T47D (cell line): Measurements from ENCODE around the gene ACOT11.

Experiments
- DNase-seq, 2 experiments: peaks; one replicate each; pipeline versions ENCODE4 v3.0.0 to v3.0.0-alpha.2; 2011 to 2012; ENCODE audit warnings: low read depth in 1 of 2, low spot score in 1 of 2
- JUND ChIP-seq: IDR thresholded peaks from 2 replicates; pipeline ENCODE4 v1.6.1; 2012; ENCODE audit warnings: low read depth
- in situ Hi-C: cut with HindIII; loops from 2 replicates; pipeline ENCODE4 v1.10.0; 2016; ENCODE audit warnings: low sequenced_read_pairs, low pct_unique_long_range_greater_than_20kb

ACOT11 gene

GRCh38 chr1:54588377-54588776 is 40.3 kb downstream of the ACOT11 start:
- in situ Hi-C loops, result no loop called here
- no peak for DNase-seq
- TF ChIP-seq JUND, result no peak

- in situ Hi-C loops, result no loop called here
- TF ChIP-seq JUND, result no peak
- no peak for DNase-seq
These were observed 43.2 kb downstream of the ACOT11 start for GRCh38 chr1:54591127-54591756.

GRCh38 chr1:54593571-54594160 is 45.6 kb downstream of the ACOT11 start:
- in situ Hi-C loops, result no loop called here
- no peak for DNase-seq
- TF ChIP-seq JUND, result no peak

GRCh38 chr1:54594463-54594862 is 46.4 kb downstream of the ACOT11 start:
- in situ Hi-C loops, result no loop called here
- TF ChIP-seq JUND, result no peak
- DNase-seq, result no peak

- in situ Hi-C loops, result no loop called here
These were observed 48.0 kb downstream of the ACOT11 start for GRCh38 chr1:54595956-54596498.

GRCh38 chr1:54596756-54597155 is 48.7 kb downstream of the ACOT11 start:
- no peak for DNase-seq
- no peak for TF ChIP-seq JUND
- in situ Hi-C loops, result no loop called here

More at GRCh38 chr1:54595956-54596498, 48.0 kb downstream of the ACOT11 start:
- no peak for TF ChIP-seq JUND
- no peak for DNase-seq

- DNase-seq, result no peak
- in situ Hi-C loops, result no loop called here
- TF ChIP-seq JUND, result no peak
These were observed 49.5 kb downstream of the ACOT11 start for GRCh38 chr1:54597455-54598030.

- in situ Hi-C loops, result no loop called here
- DNase-seq, result no peak
- no peak for TF ChIP-seq JUND
These were observed 51.3 kb downstream of the ACOT11 start for GRCh38 chr1:54599211-54599823.

GRCh38 chr1:54600947-54601721 is 53.1 kb downstream of the ACOT11 start:
- in situ Hi-C loops, result no loop called here
- no peak for DNase-seq
- TF ChIP-seq JUND, result no peak

- no peak for TF ChIP-seq JUND
- DNase-seq, result no peak
- in situ Hi-C loops, result no loop called here
These were observed 53.7 kb downstream of the ACOT11 start for GRCh38 chr1:54601730-54602129.

- TF ChIP-seq JUND, result no peak
- DNase-seq, result no peak
- in situ Hi-C loops, result no loop called here
These were observed 54.5 kb downstream of the ACOT11 start for GRCh38 chr1:54602554-54602953.

- DNase-seq, result no peak
- in situ Hi-C loops, result no loop called here
- no peak for TF ChIP-seq JUND
These were observed 55.2 kb downstream of the ACOT11 start for GRCh38 chr1:54603241-54603640.
